RWPE1 (cell line): ENCODE measurements around the gene IGFLR1.

Experiments
- CTCF ChIA-PET: fragments of 350-600 bp; sonication (Branson Sonifier 250); formaldehyde crosslinking; extraction: SDS; loops from one replicate; lab custom pipeline; 2021; lab: Yijun Ruan, JAX
- POLR2A ChIA-PET: fragments of 400-600 bp; formaldehyde crosslinking; extraction: SDS; loops from one replicate; lab custom pipeline; 2020; ENCODE audit warnings: antibody characterized with exemption; ENCODE audit not compliant: low non-redundant PET; lab: Yijun Ruan, JAX
- DNase-seq: peaks from one replicate; pipeline ENCODE4 v3.0.0; 2012; ENCODE audit warnings: low spot score
- H3K27ac ChIP-seq: fragments of 450-650 bp; 2 replicates; pipeline ENCODE4 v1.5.1; 2017
- TF ChIP-seq, protein P1 (sequence below): fragments of 450-650 bp; conservative IDR thresholded peaks from 2 replicates; pipeline ENCODE4 v1.5.1; 2017; ENCODE audit warnings: low read depth, mild to moderate bottlenecking

Gene IGFLR1

DNA sequence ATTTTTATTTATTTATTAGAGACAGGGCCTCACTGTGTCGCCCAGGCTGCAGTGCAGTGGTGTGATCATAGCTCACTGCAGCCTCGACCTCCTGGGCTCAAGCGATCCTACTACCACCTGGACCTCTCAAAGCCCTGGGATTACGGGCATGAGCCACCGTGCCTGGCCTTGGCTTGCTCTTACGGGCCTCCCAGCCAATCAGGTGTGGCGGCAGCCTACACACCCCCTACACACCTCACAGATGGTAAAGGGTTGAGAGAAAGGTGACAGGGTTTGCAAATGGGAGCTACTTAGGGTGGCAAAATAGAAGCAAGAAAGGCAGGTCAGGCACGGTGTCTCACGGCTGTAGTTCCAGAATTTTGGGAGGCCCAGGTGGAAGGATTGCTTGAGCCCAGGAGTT, 38.9 kb downstream of the IGFLR1 start:
- TF ChIP-seq, protein P1, sequence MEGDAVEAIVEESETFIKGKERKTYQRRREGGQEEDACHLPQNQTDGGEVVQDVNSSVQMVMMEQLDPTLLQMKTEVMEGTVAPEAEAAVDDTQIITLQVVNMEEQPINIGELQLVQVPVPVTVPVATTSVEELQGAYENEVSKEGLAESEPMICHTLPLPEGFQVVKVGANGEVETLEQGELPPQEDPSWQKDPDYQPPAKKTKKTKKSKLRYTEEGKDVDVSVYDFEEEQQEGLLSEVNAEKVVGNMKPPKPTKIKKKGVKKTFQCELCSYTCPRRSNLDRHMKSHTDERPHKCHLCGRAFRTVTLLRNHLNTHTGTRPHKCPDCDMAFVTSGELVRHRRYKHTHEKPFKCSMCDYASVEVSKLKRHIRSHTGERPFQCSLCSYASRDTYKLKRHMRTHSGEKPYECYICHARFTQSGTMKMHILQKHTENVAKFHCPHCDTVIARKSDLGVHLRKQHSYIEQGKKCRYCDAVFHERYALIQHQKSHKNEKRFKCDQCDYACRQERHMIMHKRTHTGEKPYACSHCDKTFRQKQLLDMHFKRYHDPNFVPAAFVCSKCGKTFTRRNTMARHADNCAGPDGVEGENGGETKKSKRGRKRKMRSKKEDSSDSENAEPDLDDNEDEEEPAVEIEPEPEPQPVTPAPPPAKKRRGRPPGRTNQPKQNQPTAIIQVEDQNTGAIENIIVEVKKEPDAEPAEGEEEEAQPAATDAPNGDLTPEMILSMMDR = no peak
- CTCF ChIA-PET = interaction anchor here (0.7 to 1.8 kb wide), 2 partner anchors 9 to 62 kb away, joined by 4 to 8 read pairs; no protein-coding TSS in a partner anchor
- POLR2A ChIA-PET = interaction anchor here (1.1 kb wide), 1 partner anchor 46 kb away, joined by 3 read pairs; no protein-coding TSS in a partner anchor
- no peak for DNase-seq
- H3K27ac ChIP-seq = no peak overlapping the region; the same call in 1 of the 2 replicates

DNA sequence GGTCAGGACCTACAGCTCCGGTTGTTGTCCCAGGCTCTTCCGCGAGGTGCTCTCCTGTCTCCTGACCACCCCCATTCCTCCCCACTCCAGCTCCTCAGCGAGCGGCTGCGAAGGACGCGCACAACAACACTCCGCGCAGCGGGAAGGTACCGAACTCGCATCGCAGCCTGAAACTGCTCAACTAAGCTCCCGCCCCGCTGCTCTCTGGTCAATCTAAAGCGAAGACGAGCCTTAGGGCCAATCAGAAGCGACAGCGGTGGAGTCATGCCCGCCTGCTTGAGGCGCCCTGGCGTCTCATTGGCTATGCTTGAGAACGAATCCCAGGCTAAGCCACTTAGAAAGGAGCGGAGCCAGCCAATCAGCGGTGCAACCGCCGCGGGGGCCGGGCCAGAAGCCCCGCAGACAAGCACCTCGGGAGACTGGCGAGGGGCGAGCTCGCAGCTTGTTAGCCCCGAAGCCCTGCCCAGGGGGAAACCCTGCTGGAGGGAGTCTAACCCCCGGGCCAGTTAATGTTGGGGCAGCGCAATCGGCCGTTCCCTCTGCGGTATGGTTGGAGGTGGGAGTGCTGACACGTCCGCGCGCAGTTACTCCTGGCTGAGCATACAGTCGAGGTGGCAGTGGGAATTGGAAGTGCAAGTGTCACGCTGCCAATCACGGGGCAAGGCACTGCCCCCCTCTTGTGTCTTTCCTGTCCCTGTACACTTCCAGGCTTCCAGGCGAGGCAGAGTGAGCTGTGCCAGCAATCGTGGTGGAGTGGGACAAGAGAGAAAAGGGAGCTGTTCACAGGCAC, 39.8 kb downstream of the IGFLR1 start:
- ChIA-PET CTCF (interaction anchor here (0.6 to 1.8 kb wide), 5 partner anchors 8 to 68 kb away, joined by 3 to 8 read pairs (median 4); no protein-coding TSS in a partner anchor), POLR2A (interaction anchor here (0.6 to 1.1 kb wide), 2 partner anchors 27 to 47 kb away, joined by 3 read pairs; no protein-coding TSS in a partner anchor)
- peak overlapping the region; percentile 51 for H3K27ac ChIP-seq
- peak; percentile 97 for DNase-seq
- TF ChIP-seq, protein P1 = no peak

DNA sequence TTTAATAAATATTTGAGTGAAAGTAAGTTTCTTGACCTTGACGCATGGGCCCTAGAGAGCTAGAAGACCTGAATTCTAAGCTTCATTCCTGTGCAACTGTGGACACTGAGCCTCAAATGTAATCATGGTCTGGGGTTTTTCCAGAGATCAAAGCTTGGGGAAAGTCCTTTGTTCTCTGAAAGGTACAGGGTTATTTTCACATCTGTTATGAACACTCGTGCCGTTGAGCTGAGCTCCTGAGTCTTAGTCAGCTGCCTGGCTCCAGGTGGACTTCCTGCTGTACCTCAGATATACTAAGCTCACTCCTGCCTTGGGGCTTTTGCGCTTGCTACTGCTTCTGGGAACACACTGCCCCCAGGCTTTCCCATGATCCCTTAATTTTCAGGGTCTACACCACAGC, 45.4 kb downstream of the IGFLR1 start:
- TF ChIP-seq, protein P1 = no peak
- CTCF ChIA-PET = interaction anchor here (0.6 to 0.7 kb wide), 3 partner anchors 154 to 522 kb away, joined by 3 to 4 read pairs (median 3); no protein-coding TSS in a partner anchor
- DNase-seq = no peak
- POLR2A ChIA-PET = no interaction called here
- no peak overlapping the region for H3K27ac ChIP-seq

DNA sequence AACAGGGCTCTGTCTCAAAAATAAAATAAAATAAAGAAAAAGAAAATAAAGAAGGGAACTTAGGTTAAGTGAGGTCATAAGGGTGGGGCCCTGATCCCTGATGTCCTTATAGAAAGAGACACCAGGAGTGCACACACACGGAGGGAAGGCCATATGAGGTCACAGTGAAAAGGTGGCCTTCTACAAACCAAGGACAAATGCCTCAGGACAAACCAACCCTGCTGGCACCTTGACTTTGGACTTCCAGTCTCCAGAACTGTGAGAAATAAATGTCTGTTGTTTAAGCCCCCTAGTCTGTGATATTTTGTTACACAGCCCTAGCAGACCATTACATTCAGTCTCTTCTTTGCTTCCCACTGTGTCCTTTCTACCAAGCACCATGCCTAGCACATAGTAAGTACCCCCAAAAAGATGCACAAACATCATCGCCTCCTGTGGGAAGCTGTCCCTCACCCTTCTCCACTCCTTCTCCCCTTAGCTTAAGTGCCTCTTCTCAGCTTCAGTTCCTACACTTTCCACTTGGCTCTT, 46.3 kb downstream of the IGFLR1 start:
- ChIA-PET CTCF (interaction anchor here (0.7 kb wide), 1 partner anchor 155 kb away, joined by 3 read pairs; no protein-coding TSS in a partner anchor), POLR2A (no interaction called here)
- H3K27ac ChIP-seq = no peak overlapping the region
- TF ChIP-seq, protein P1 = no peak
- no peak for DNase-seq

DNA sequence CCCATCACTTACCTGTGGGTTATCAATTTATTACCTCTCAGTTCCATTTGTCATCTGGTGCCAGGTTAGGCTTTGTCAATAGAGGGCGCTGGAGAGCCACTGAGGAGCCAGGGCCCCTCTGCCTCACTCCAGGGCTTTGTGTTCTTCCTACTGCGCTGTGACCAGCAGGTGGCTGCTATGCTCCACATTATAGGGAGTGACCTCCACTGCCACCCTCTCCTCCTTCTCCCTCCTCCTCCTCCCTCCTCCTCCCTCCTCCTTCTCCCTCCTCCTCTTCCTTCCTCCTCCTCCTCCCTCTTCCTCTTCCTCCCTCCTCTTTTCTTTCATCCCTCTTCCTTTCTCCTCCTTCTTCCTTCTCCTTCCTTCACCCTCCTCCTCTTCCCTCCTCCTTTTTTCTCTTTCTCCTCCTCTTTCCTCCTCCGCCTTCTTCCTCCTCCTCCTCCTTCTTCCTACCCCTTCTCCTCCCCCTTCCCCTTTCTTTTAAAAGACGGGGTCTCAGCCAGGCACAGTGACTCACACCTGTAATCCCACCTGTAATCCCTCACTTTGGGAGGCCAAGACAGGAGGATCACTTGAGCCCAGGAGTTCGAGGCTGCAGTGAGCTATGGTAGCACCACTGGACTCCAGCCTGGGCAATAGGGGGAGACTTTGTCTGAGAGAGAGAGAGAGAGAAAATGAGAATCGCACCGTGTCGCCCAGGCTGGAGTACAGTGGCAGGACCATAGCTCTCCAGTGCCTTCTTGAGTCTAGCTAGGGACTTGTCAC, 48.2 kb downstream of the IGFLR1 start:
- peak; percentile 86 for DNase-seq
- H3K27ac ChIP-seq = no peak overlapping the region
- TF ChIP-seq, protein P1 = peak; percentile 95
- ChIA-PET POLR2A (no interaction called here), CTCF (interaction anchor here (0.6 to 1.2 kb wide), 4 partner anchors 9 to 72 kb away, joined by 3 to 8 read pairs (median 5); no protein-coding TSS in a partner anchor)

DNA sequence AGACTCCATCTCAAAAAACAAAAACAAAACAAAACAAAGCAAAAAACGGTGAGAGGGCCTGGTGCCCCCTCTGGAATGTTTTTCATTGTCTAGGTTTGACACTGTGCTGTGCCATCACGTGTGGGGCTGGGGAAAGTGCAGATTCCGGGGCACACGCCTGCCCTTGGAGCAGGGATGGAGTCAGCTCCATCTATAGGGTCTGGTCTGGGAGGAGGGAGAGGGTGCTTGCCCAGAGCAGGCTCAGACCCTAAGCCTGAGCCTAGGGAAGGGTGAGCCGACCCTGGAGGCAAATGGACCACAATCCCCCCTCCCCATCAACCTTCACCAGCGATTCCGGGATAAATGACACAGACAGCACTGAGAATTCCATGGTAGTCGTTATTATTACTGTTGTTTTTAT, 48.8 kb downstream of the IGFLR1 start:
- no peak for DNase-seq
- H3K27ac ChIP-seq = no peak overlapping the region
- ChIA-PET POLR2A (no interaction called here), CTCF (interaction anchor here (0.6 to 0.9 kb wide), 5 partner anchors 20 to 247 kb away, joined by 3 to 5 read pairs (median 3); no protein-coding TSS in a partner anchor)
- TF ChIP-seq, protein P1 = no peak
